WTC11 (cell line): ENCODE data around the gene SLC25A21. TPM values are rescaled to one million over a fixed set of nuclear protein-coding genes. Genes with fewer than 3 reads are reported as not detected.
A peak's percentile ranks its signal among the peaks of the same experiment; 100 is the strongest.

Experiments
- ATAC-seq: fragments of 200-7000 bp; cut with Tn5 transposase; 2 replicates; pipeline ENCODE4 v1.10.0; 2021; ENCODE audit warnings: mild to moderate bottlenecking, moderate library complexity
- CTCF ChIA-PET: fragments of 300-600 bp; sonication (Branson Sonifier 250); formaldehyde crosslinking; loops from one replicate; lab custom pipeline; 2021; ENCODE audit warnings: antibody characterized with exemption; lab: Charles Lee
- POLR2A ChIA-PET: fragments of 350-600 bp; sonication (Branson Sonifier 250); formaldehyde crosslinking; loops from one replicate; lab custom pipeline; 2021; ENCODE audit warnings: antibody characterized with exemption; lab: Charles Lee
- DNase-seq: peaks from one replicate; pipeline ENCODE4 v3.0.0; 2021; ENCODE audit warnings: low spot score
- H3K27ac Mint-ChIP-seq: 2 replicates; pipeline ENCODE4 v1.8.0; 2021; ENCODE audit warnings: mixed read lengths
- H3K27me3 Mint-ChIP-seq: 2 replicates; pipeline ENCODE4 v1.8.0; 2021; ENCODE audit warnings: low read depth, mild to moderate bottlenecking, moderate library complexity, mixed read lengths
- H3K36me3 Mint-ChIP-seq: 2 replicates; pipeline ENCODE4 v1.8.0; 2021; ENCODE audit warnings: mixed read lengths
- H3K4me1 Mint-ChIP-seq: 2 replicates; pipeline ENCODE4 v1.8.0; 2022; ENCODE audit warnings: mixed read lengths
- H3K4me3 Mint-ChIP-seq: 2 replicates; pipeline ENCODE4 v1.8.0; 2021; ENCODE audit warnings: mild to moderate bottlenecking, moderate library complexity, mixed read lengths
- H3K9me3 Mint-ChIP-seq: 2 replicates; pipeline ENCODE4 v1.8.0; 2021; ENCODE audit warnings: mixed read lengths
- ATF1 ChIP-seq: sonication (generic); formaldehyde crosslinking; IDR thresholded peaks from 2 replicates; pipeline ENCODE4 v1.8.1; 2023; ENCODE audit warnings: mild to moderate bottlenecking, moderate library complexity, missing genetic modification reagents
- ATF6 ChIP-seq: sonication (generic); formaldehyde crosslinking; IDR thresholded peaks from 2 replicates; pipeline ENCODE4 v1.8.1; 2023; ENCODE audit warnings: mild to moderate bottlenecking, missing genetic modification reagents
- CREM ChIP-seq: sonication (generic); formaldehyde crosslinking; IDR thresholded peaks from 2 replicates; pipeline ENCODE4 v1.8.1; 2022; ENCODE audit warnings: mild to moderate bottlenecking, missing genetic modification reagents, moderate library complexity
- E2F1 ChIP-seq: sonication (generic); formaldehyde crosslinking; IDR thresholded peaks from 2 replicates; pipeline ENCODE4 v1.8.0; 2022; ENCODE audit warnings: mild to moderate bottlenecking, missing genetic modification reagents
- JUN ChIP-seq: sonication (generic); formaldehyde crosslinking; IDR thresholded peaks from 2 replicates; pipeline ENCODE4 v1.8.0; 2023; ENCODE audit warnings: mild to moderate bottlenecking, missing genetic modification reagents
- MXD4 ChIP-seq: fragments of 250-450 bp; sonication (Bioruptor Pico); IDR thresholded peaks from 2 replicates; pipeline ENCODE4 v1.8.0; 2021; ENCODE audit warnings: mild to moderate bottlenecking, moderate library complexity, borderline replicate concordance
- OVOL2 ChIP-seq: fragments of 250-450 bp; sonication (Bioruptor Pico); IDR thresholded peaks from 2 replicates; pipeline ENCODE4 v1.9.0; 2021; ENCODE audit warnings: mild to moderate bottlenecking, borderline replicate concordance
- PRDM15 ChIP-seq: sonication (generic); formaldehyde crosslinking; IDR thresholded peaks from 2 replicates; pipeline ENCODE4 v1.8.0; 2022; ENCODE audit warnings: missing genetic modification reagents
- PRRX2 ChIP-seq: fragments of 250-450 bp; sonication (Bioruptor Pico); IDR thresholded peaks from 2 replicates; pipeline ENCODE4 v1.8.0; 2021; ENCODE audit warnings: mild to moderate bottlenecking
- RELA ChIP-seq: sonication (generic); formaldehyde crosslinking; IDR thresholded peaks from 2 replicates; pipeline ENCODE4 v1.8.1; 2022; ENCODE audit warnings: missing genetic modification reagents, mild to moderate bottlenecking, borderline replicate concordance
- SMAD3 ChIP-seq: sonication (generic); formaldehyde crosslinking; IDR thresholded peaks from 2 replicates; pipeline ENCODE4 v1.8.0; 2022; ENCODE audit warnings: missing genetic modification reagents, mild to moderate bottlenecking, borderline replicate concordance
- USF2 ChIP-seq: sonication (generic); formaldehyde crosslinking; IDR thresholded peaks from 2 replicates; pipeline ENCODE4 v1.8.1; 2023; ENCODE audit warnings: mild to moderate bottlenecking, missing genetic modification reagents, moderate library complexity
- ZBTB43 ChIP-seq: sonication (generic); formaldehyde crosslinking; IDR thresholded peaks from 2 replicates; pipeline ENCODE4 v1.8.1; 2023; ENCODE audit warnings: mild to moderate bottlenecking, missing genetic modification reagents
- ZNF263 ChIP-seq: sonication (generic); formaldehyde crosslinking; IDR thresholded peaks from 2 replicates; pipeline ENCODE4 v1.8.1; 2022; ENCODE audit warnings: low read depth, mild to moderate bottlenecking, moderate library complexity, missing genetic modification reagents
- total RNA-seq: library from RNA; stranded (reverse); gene quantifications from 3 replicates; pipeline ENCODE4 v1.2.3, GENCODE V29; 2021

SLC25A21 gene
- total RNA-seq, 1 experiment from 2014 or later, result 8.2 TPM

- ATAC-seq, result no peak
- no peak for TF ChIP-seq ZBTB43
- TF ChIP-seq RELA (CRISPR knock-in tag), result no peak
- TF ChIP-seq OVOL2 (CRISPR knock-in tag), result no peak
- TF ChIP-seq CREM (CRISPR knock-in tag), result no peak
- TF ChIP-seq ATF6 (CRISPR knock-in tag), result no peak
- no peak for TF ChIP-seq USF2
- TF ChIP-seq MXD4 (CRISPR knock-in tag), result no peak
- no peak for TF ChIP-seq PRRX2 (CRISPR knock-in tag)
- no peak for TF ChIP-seq E2F1 (CRISPR knock-in tag)
- no peak for TF ChIP-seq JUN
- TF ChIP-seq, all 79 proteins: peak for 0
- CTCF ChIA-PET, result interaction anchor here (0.8 to 6.4 kb wide), 14 partner anchors 8 to 933 kb away, joined by 3 to 44 read pairs (median 18); partner anchors contain the start of gene NKX2-8
- DNase-seq, result peak; percentile 50
- no peak overlapping the region for H3K27ac Mint-ChIP-seq
- no peaks in the 10 kb centered on the region for H3K9me3 Mint-ChIP-seq
- POLR2A ChIA-PET, result no interaction called here
- peak overlapping the region; percentile 33 for H3K4me3 Mint-ChIP-seq
- H3K36me3 Mint-ChIP-seq, result no peaks in the 10 kb centered on the region
- H3K4me1 Mint-ChIP-seq, result peaks cover 66% of the 10 kb centered on the region
- H3K27me3 Mint-ChIP-seq, result peaks cover 100% of the 10 kb centered on the region
Measured at GRCh38 chr14:36658123-36659009, 514.0 kb downstream of the SLC25A21 start.

DNA sequence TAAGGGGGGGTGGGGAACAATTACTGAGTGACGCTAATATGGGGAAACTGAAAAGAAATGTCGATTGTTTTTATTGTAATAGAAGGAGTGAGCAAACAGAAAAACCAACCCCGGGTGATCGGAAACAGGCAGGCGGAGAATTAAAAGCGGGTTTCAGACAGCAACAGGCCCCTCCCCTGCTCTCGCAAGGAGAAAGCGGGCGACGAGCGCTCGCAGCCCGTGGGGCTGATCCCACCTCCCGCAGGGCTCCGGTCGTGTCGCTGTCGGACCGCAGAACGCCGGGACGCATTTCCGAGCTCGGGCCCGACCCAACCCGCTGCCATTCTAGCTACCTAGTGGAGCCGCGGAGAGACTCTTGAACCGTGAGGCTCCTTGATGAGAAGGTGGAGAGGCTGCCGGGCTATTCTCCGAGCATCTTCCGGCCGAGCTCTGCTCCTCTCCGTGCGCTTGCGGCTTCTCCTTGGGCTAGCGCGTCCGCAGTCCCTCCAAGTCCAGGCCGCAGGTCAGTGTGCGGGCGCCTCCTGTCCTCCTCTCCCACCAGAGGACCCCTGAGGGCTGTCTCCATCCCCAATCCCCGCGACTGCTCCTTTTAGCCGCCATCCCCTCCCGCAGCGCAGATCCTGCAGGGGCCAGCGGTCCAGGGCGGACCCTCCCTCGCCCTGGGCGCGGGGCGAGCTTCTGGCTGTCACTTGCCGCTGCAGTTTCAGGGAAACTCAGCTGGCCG lies 514.8 kb downstream of the SLC25A21 start:
- ATAC-seq, result no peak
- H3K27me3 Mint-ChIP-seq, result peaks cover 100% of the 10 kb centered on the region
- CTCF ChIA-PET, result interaction anchor here (0.8 to 6.4 kb wide), 15 partner anchors 9 to 934 kb away, joined by 3 to 44 read pairs (median 12); partner anchors contain the start of gene NKX2-8
- peak; percentile 58 for DNase-seq
- H3K4me3 Mint-ChIP-seq, result peak overlapping the region; percentile 33
- POLR2A ChIA-PET, result no interaction called here
- TF ChIP-seq SMAD3 (CRISPR knock-in tag), result no peak
- TF ChIP-seq PRDM15 (CRISPR knock-in tag), result peak; percentile 28; the same call in 1 of the 2 replicates
- TF ChIP-seq ATF1 (CRISPR knock-in tag), result no peak
- TF ChIP-seq ZNF263 (CRISPR knock-in tag), result no peak
- H3K4me1 Mint-ChIP-seq, result peaks cover 58% of the 10 kb centered on the region
- H3K9me3 Mint-ChIP-seq, result no peaks in the 10 kb centered on the region
- no peaks in the 10 kb centered on the region for H3K36me3 Mint-ChIP-seq
- no peak overlapping the region for H3K27ac Mint-ChIP-seq
